Activated CD8-positive, alpha-beta memory T cell treated with anti-CD3 and anti-CD28 coated beads for 24 hours (primary cell): ENCODE data around the gene PPT1.

ENCODE experiments used
- DNase-seq: peaks from one replicate; pipeline ENCODE4 v3.0.0-alpha.2; 2020

PPT1 gene

GRCh38 chr1:40092241-40092640 lies 4.8 kb downstream of the PPT1 start:
- no peak for DNase-seq

DNA sequence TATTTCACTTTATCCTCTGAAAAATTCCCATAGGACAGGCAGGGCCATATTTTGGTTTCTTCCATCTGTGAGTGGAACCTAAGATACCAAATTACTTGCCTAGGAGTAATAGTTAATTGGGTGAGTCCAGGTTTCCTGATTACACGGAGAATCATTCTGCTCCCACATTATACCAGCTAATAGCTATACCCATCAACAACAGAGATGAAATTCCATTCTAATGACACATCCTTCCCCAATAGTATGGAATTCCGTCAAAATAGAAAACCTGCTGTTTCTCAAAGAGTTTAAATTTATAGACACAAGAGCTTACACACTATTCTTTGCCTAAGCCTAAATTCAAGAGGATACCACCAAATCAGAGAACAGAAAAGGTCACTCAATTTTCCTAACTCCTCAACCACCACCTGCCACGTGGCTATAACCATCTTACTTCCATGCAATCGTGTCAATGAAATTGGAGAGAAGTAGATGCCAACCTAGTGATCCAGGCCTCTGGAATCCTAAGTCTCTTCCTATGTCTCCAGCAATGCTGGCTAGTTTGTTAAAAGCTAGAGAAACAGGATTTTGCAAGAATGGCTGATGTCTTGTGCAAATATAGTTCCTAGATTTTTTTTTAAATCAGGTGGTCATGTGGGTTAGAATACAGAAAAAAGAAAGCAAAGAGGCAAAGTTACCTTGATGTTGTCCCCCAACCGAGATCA lies 6.2 kb downstream of the PPT1 start:
- DNase-seq = no peak

DNA sequence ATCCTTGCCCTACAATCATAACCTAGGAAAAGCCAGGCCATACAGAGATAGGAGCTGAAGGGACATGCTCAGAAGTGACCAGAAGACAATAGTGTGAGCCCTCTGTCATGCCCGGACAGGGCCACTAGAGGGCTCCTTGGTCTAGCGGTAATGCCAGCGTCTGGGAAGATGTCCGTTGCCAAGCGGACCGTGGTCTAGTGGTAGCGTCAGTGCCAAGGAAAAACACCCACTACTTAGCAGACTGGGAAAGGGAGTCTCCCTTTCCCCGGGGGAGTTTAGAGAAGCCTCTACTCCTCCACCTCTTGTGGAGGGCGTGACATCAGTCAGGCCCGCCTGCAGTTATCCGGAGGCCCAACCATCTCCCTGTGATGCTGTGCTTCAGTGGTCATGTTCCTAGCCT lies 12.3 kb downstream of the PPT1 start:
- peak; percentile 73 for DNase-seq

DNA sequence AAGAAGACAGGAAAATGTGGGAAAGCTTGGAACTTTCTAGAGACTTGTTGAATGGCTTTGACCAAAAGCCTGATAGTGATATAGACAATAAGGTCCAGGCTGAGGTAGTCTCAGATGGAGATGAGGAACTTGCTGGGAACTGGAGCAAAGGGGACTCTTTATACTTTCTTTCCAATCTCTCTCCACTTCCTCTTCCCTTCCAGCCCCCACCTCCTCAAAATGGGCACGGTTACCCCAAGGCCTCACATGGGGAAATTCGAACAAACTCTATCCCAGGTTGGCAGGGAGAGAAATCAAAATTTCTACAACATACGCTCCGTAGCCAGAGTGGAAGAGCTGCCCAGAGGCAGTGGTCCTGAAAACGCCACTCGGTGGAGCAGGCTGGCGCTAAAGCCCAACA lies 15.2 kb downstream of the PPT1 start:
- DNase-seq = no peak

GRCh38 chr1:40079774-40080400 lies 17.2 kb downstream of the PPT1 start:
- no peak for DNase-seq

- peak; percentile 63 for DNase-seq
Measured at GRCh38 chr1:40078512-40079333, 18.3 kb downstream of the PPT1 start.

DNA sequence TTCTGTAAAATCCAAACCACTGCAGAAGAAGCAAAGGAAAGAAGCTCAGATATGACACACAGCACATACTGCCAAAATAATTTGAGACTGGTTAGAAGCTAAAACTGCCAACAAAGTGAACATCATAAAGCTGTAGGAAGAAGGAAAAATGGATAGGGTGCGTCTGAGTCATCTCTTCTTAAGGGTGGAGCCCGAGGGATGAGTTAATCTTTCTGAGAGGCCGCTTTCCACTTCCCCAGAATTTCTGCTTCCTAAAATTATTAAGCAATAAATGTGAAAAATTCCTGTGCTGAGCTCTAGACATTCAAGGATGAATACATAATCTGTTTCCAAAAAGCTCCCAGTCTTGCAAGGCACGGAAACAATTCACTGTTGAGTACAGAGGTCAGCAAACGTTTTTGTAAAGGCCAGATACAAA lies 20.1 kb downstream of the PPT1 start:
- no peak for DNase-seq

- no peak for DNase-seq
Measured at GRCh38 chr1:40075266-40075665, 21.8 kb downstream of the PPT1 start.

- no peak for DNase-seq
Measured at GRCh38 chr1:40073062-40073461, 24.0 kb downstream of the PPT1 start.

DNA sequence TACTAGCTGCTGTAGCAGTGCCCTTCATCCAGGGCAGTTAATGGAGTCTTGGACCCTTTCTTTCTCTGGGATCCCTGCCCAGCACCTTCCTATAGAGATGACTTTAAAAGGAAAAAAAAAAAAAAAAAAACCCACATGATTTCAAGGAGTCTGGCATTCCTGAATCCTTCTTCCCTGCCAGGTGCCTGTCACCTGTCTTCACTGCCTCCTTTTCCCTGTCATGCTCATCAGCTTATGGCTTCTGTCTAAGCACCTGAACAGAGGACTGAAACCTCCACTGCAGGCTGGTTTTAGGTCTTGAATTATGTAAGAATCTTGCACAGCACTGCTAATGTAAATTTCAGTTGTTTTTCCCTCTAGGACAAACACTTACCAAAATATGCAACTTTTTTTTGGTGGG lies 24.9 kb downstream of the PPT1 start:
- no peak for DNase-seq

- no peak for DNase-seq
Measured at GRCh38 chr1:40067851-40068250, 29.2 kb downstream of the PPT1 start.

DNA sequence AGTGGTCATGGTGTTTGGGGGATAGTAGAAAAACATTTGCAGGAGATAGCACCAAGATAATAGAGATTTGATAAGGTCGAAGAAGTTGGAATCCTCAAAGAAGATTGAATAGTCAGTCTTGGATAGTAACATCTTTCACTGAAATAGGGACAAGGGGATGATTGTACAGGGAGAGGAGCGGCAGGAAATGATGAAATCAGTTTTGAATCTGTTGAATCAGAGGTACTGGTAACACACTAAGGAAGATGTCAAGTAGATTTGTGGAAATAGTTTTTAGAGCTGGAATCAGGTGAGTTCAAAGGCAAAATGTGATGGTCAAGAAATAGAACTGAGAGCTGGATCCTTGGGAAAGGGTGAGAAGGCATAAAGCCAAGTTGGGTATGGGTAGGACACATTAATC lies 30.0 kb downstream of the PPT1 start:
- no peak for DNase-seq

GRCh38 chr1:40064797-40065499 lies 32.1 kb downstream of the PPT1 start:
- no peak for DNase-seq

GRCh38 chr1:40059960-40060750 lies 36.9 kb downstream of the PPT1 start:
- DNase-seq = peak; percentile 54

- DNase-seq = no peak
Measured at GRCh38 chr1:40059338-40059959, 37.6 kb downstream of the PPT1 start.

DNA sequence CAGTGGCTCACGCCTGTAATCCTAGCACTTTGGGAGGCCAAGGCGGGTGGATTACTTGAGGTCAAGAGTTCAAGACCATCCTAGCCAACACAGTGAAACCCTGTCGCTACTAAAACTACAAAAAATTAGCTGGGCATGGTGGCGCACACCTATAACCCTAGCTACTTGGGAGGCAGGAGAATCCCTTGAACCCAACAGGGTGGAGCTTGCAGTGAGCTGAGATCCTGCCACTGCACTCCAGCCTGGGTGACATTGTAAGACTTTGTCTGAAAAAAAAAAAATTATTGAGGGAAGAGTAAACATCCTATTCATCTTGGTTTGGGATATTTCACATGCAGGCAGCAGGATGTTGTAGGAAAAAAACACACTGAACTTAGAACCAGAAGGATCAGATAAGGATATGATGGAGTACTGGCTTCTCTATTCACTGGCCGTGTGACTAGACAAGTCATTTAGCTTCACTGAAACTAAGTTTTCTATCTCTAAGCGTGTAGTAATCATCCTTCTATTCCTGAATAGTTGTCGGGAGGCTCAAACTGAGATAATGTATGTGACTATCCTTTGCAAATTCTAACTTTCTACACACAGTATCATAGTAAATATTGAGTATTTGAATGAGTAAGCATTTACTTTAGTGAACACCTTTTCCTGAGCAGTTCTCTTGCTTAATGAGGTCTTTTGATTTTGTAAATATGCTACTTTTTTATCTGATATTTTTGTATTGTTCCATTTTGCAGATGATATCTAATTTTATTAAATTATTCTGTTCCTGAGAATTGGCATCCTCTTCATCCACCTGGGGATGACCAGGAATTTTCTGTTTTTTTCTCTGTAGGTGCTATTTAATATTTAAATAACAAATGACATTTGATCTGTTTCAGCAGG lies 38.4 kb downstream of the PPT1 start:
- peak; percentile 37 for DNase-seq

- no peak for DNase-seq
Measured at GRCh38 chr1:40058097-40058452, 39.0 kb downstream of the PPT1 start.

DNA sequence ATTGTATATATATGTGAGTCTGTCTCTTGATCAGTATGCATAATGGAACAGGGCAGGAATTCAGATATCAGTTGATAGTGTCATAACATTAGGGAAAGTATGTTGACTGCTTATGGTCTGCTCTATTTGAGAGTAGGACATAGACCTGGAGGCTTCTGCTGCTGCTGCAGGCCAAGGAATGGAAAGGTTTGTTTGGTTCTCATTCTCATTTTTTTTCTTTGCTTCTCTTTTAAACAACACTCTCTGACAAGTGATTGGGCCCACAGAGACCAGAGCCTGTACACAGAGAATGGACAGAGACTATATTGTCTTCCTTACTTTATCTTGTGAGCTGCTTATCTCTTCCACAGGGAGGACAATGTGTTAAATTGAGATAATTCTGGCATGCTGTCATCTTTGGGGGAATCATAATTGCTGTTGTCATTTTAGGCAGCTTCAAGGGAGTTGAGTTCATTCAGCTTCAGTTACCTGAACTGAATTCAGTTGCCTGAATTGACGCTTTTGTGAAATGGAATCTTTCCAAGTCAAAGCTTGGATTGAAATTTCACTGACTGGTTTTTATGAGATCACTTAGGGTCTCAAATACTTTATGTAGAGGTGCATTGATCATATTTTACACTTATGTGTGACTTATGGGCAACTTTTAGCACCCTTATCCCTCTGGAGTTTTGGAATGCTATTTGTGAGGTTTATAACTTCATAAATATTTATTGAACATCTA lies 39.6 kb downstream of the PPT1 start:
- no peak for DNase-seq

DNA sequence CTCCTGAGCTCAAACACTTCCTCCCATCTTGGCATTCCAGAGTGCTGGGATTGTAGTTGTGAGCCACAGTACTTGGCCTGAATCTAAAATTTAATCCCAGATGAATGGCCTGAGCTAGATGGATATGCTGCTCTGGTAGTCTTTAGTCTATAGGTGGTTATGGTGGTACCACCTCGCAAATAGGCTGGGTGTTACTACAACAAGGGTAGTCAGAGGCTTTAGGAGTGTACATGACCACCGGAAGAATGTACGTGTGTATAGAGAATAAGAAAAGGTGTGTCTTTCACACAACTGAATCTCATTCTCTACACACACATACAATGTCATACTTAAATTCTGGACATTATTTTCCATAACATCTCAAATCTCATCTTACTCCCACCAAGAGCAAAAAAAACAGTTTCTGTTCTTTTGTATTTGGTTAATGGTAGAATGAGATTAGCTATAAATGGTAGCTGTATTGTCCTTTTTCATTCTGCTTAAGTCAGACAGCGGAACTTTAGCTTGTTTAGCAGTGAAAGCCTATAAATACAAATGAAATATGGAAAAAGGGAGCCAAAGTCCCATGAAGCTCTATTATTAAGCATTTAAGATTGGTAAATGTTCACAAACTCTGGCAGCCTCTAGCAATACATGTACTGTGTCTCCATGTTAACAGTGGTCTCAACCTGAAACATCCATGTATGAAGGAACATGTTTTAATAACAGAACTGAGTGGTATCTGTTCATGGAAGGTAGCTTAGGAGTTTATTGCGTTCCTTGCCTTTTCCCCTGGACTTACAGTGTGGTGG lies 40.3 kb downstream of the PPT1 start:
- DNase-seq = peak; percentile 42
